Osteoblast (primary cell): Measurements from ENCODE around the gene LHX2. TPM values are rescaled to one million over a fixed set of nuclear protein-coding genes. Genes with fewer than 3 reads are reported as not detected.
A peak's percentile ranks its signal among the peaks of the same experiment; 100 is the strongest.

Experiments
- DNase-seq: peaks from one replicate; pipeline ENCODE4 v3.0.0; 2011; ENCODE audit warnings: low spot score, mixed read lengths; ENCODE audit not compliant: insufficient read length; ENCODE audit errors: missing footprints
- H2AFZ ChIP-seq: 2 replicates; pipeline ENCODE4 v1.6.0; 2011; ENCODE audit warnings: mild to moderate bottlenecking, low read length
- H3K27ac ChIP-seq: 2 replicates; pipeline ENCODE4 v1.5.1; 2011; ENCODE audit warnings: mild to moderate bottlenecking, low read depth, low read length, moderate library complexity
- H3K27me3 ChIP-seq: 2 replicates; pipeline ENCODE4 v1.6.0; 2012; ENCODE audit warnings: mild to moderate bottlenecking, control low read depth, inconsistent platforms, low read length, moderate library complexity; ENCODE audit not compliant: insufficient read depth
- H3K36me3 ChIP-seq: 2 replicates; pipeline ENCODE4 v1.5.1; 2011; ENCODE audit warnings: mild to moderate bottlenecking, low read length, control low read depth, moderate library complexity; ENCODE audit not compliant: insufficient read depth
- H3K4me1 ChIP-seq: 2 replicates; pipeline ENCODE4 v1.5.1; 2011; ENCODE audit warnings: mild to moderate bottlenecking, low read length, control low read depth, moderate library complexity; ENCODE audit not compliant: insufficient read depth
- H3K4me2 ChIP-seq: 2 replicates; pipeline ENCODE4 v1.6.0; 2011; ENCODE audit warnings: mild to moderate bottlenecking, low read length; ENCODE audit not compliant: insufficient read depth
- H3K4me3 ChIP-seq: fragments of 200-600 bp; sonication (generic); 3 replicates; pipeline ENCODE4 v1.5.1; 2012; ENCODE audit warnings: mild to moderate bottlenecking, low read length, inconsistent platforms; ENCODE audit not compliant: insufficient read depth
- H3K79me2 ChIP-seq: 2 replicates; pipeline ENCODE4 v1.6.0; 2012; ENCODE audit warnings: mild to moderate bottlenecking, low read length, control low read depth, inconsistent platforms; ENCODE audit not compliant: insufficient read depth
- H3K9me3 ChIP-seq: 2 replicates; pipeline ENCODE4 v1.5.1; 2011; ENCODE audit warnings: low read depth, low read length, control low read depth
- H4K20me1 ChIP-seq: 2 replicates; pipeline ENCODE4 v1.6.0; 2012; ENCODE audit warnings: mild to moderate bottlenecking, low read length, control low read depth; ENCODE audit not compliant: insufficient read depth
- CTCF ChIP-seq: IDR thresholded peaks from 2 replicates; pipeline ENCODE4 v1.5.1; 2011; ENCODE audit warnings: mild to moderate bottlenecking, low read depth, low read length, moderate library complexity; ENCODE audit errors: extremely low read depth
- total RNA-seq: library from RNA; depleted of rRNA; stranded (reverse); fragments of >200 nt; gene quantifications from 2 replicates; pipeline ENCODE4 v1.2.3, GENCODE V29; 2012

Gene LHX2
- total RNA-seq, 1 donor, result not detected

GRCh38 chr9:123998970-123999621, 12.5 kb upstream of the LHX2 start:
- no peaks in the 10 kb centered on the region for H4K20me1 ChIP-seq
- no peaks in the 10 kb centered on the region for H3K36me3 ChIP-seq
- peak overlapping the region; percentile 63 for H3K4me2 ChIP-seq
- no peaks in the 10 kb centered on the region for H3K9me3 ChIP-seq
- H3K27me3 ChIP-seq, result peaks cover 91% of the 10 kb centered on the region
- no peak for TF ChIP-seq CTCF
- peak overlapping the region; percentile 50 for H3K4me3 ChIP-seq
- peak; percentile 90 for DNase-seq
- H3K79me2 ChIP-seq, result no peaks in the 10 kb centered on the region
- peak overlapping the region; percentile 62 for H2AFZ ChIP-seq
- no peaks in the 10 kb centered on the region for H3K4me1 ChIP-seq
- H3K27ac ChIP-seq, result no peak overlapping the region

- Histone ChIP-seq H3K27me3 (peaks cover 91% of the 10 kb centered on the region), H3K9me3 (no peaks in the 10 kb centered on the region)
These were observed 11.9 kb upstream of the LHX2 start for GRCh38 chr9:123999661-124000060.

GRCh38 chr9:124000161-124000783, 11.3 kb upstream of the LHX2 start:
- DNase-seq, result no peak
- Histone ChIP-seq H3K36me3 (no peaks in the 10 kb centered on the region), H4K20me1 (no peaks in the 10 kb centered on the region), H3K9me3 (no peaks in the 10 kb centered on the region), H3K4me3 (no peak overlapping the region), H3K79me2 (no peaks in the 10 kb centered on the region), H2AFZ (no peak overlapping the region), H3K4me2 (no peak overlapping the region), H3K27me3 (peaks cover 93% of the 10 kb centered on the region), H3K4me1 (no peaks in the 10 kb centered on the region), H3K27ac (no peak overlapping the region)
- no peak for TF ChIP-seq CTCF

More at GRCh38 chr9:123999661-124000060, 11.9 kb upstream of the LHX2 start:
- no peak overlapping the region for H3K4me2 ChIP-seq
- H3K36me3 ChIP-seq, result no peaks in the 10 kb centered on the region
- no peak overlapping the region for H2AFZ ChIP-seq
- H3K4me1 ChIP-seq, result no peaks in the 10 kb centered on the region
- H4K20me1 ChIP-seq, result no peaks in the 10 kb centered on the region
- H3K4me3 ChIP-seq, result no peak overlapping the region
- H3K79me2 ChIP-seq, result no peaks in the 10 kb centered on the region
- peak; percentile 86 for DNase-seq
- TF ChIP-seq CTCF, result no peak
- no peak overlapping the region for H3K27ac ChIP-seq

- peaks cover 93% of the 10 kb centered on the region for H3K27me3 ChIP-seq
- H3K4me3 ChIP-seq, result no peak overlapping the region
- H2AFZ ChIP-seq, result no peak overlapping the region
- H3K79me2 ChIP-seq, result no peaks in the 10 kb centered on the region
- H3K9me3 ChIP-seq, result no peaks in the 10 kb centered on the region
- no peak for DNase-seq
- H4K20me1 ChIP-seq, result no peaks in the 10 kb centered on the region
- H3K4me1 ChIP-seq, result no peaks in the 10 kb centered on the region
- no peaks in the 10 kb centered on the region for H3K36me3 ChIP-seq
- TF ChIP-seq CTCF, result no peak
- no peak overlapping the region for H3K27ac ChIP-seq
- H3K4me2 ChIP-seq, result no peak overlapping the region
These were observed 10.6 kb upstream of the LHX2 start for GRCh38 chr9:124000784-124001457.
